ENCODE measurements around the gene CSNK1A1L. TPM values are rescaled to one million over a fixed set of nuclear protein-coding genes. Genes with fewer than 3 reads are reported as not detected.

The CSNK1A1L gene
- total and polyA plus RNA-seq, 2 of the 8 experiments (the other 6 are each of a cell fraction or from before 2014, with no cell fraction given), result not detected

- Histone ChIP-seq H4K91ac (replicated peaks; ENCODE audit: insufficient read length, low read length) (no peak overlapping the region), H3K4me3 (ENCODE audit: extremely low read depth in 1 of 4, insufficient read depth in 2 of 4, low read depth in 3 of 4, low read length in 4 of 4) (no peak overlapping the region), H3K79me2 (ENCODE audit: control insufficient read depth in 1 of 2, insufficient read depth in 2 of 2, low read length in 2 of 2) (no peaks in the 10 kb centered on the region), H4K5ac (ENCODE audit: insufficient read length, low read depth, low read length) (no peak overlapping the region), H3K9ac (replicated peaks in 1 of 4; ENCODE audit: extremely low read depth in 1 of 4, low read depth in 3 of 4, low read length in 3 of 4) (no peak overlapping the region), H3K56ac (replicated peaks; ENCODE audit: insufficient read length, low read depth, low read length) (no peak overlapping the region), H2BK120ac (replicated peaks; ENCODE audit: low read depth, low read length) (no peak overlapping the region), H3K79me1 (ENCODE audit: low read depth, low read length) (no peaks in the 10 kb centered on the region), H2BK15ac (ENCODE audit: low read length) (no peak overlapping the region), H3K27ac (ENCODE audit: low read depth, low read length) (no peak overlapping the region), H3K4me2 (ENCODE audit: insufficient read depth in 1 of 2, low read depth in 2 of 2, low read length in 2 of 2) (no peak overlapping the region), H2BK5ac (ENCODE audit: low read depth, low read length) (no peak overlapping the region), H3K23me2 (ENCODE audit: low read depth, low read length) (no peaks in the 10 kb centered on the region), H3K36me3 (ENCODE audit: control insufficient read depth in 2 of 4, insufficient read depth in 4 of 4, low read length in 3 of 4) (no peaks in the 10 kb centered on the region), H3K4ac (replicated peaks; ENCODE audit: insufficient read length, low read depth, low read length) (no peak overlapping the region), H3K4me1 (replicated peaks in 1 of 4; ENCODE audit: control insufficient read depth in 3 of 4, insufficient read depth in 4 of 4, low read length in 3 of 4) (no peaks in the 10 kb centered on the region), H3K23ac (ENCODE audit: insufficient read length) (no peak overlapping the region), H3K14ac (ENCODE audit: insufficient read length) (no peak overlapping the region), H3K18ac (ENCODE audit: extremely low read depth, low read length) (no peak overlapping the region), H4K20me1 (replicated peaks in 1 of 2; ENCODE audit: control insufficient read depth in 1 of 2, insufficient read depth in 2 of 2, low read length in 2 of 2) (no peaks in the 10 kb centered on the region), H2AFZ (ENCODE audit: low read length) (no peak overlapping the region), H3K27me3 (replicated peaks in 1 of 4; ENCODE audit: control insufficient read depth in 3 of 4, extremely low read depth in 1 of 4, insufficient read depth in 3 of 4, low read length in 3 of 4) (no peaks in the 10 kb centered on the region), H2BK20ac (ENCODE audit: low read length) (no peak overlapping the region), H2AK5ac (ENCODE audit: low read depth, low read length) (no peak overlapping the region), H2BK12ac (ENCODE audit: low read depth, low read length) (no peak overlapping the region), H4K8ac (ENCODE audit: extremely low read depth, insufficient read depth, low read length) (no peak overlapping the region), H3K9me3 (ENCODE audit: insufficient read depth in 2 of 2, low read depth in 1 of 2, low read length in 1 of 2) (no peaks in the 10 kb centered on the region)
- POLR2A ChIA-PET (ENCODE audit: partially characterized antibody), result interaction anchor here (0.8 kb wide), 1 partner anchor 13 kb away, joined by 3 read pairs; no protein-coding TSS in a partner anchor
- 79% methylated on average over 1 of the region's 2 CpGs; no CpG with 5 or more reads in 1 of the 2 experiments for WGBS, 2 experiments (ENCODE audit: extremely low coverage in 1 of 2, insufficient coverage in 1 of 2, insufficient read length in 1 of 2, insufficient replicate concordance in 2 of 2, low coverage in 1 of 2, low lambda C conversion rate in 2 of 2, missing lambda C conversion rate in 1 of 2)
- CTCF ChIA-PET (ENCODE audit: partially characterized antibody), result interaction anchor here (0.6 to 2.3 kb wide), 3 partner anchors 16 to 222 kb away, joined by 3 to 6 read pairs (median 4); no protein-coding TSS in a partner anchor
- TF ChIP-seq BRCA1 (IDR thresholded peaks at IDR 0.05; ENCODE audit: low read depth, low read length) (no peak), TAF7 (optimal IDR thresholded peaks at IDR 0.05; ENCODE audit: borderline replicate concordance, low read depth, low read length) (no peak), RBBP5 (IDR thresholded peaks at IDR 0.05; ENCODE audit: borderline replicate concordance, low read depth, low read length) (no peak), GTF2F1 (IDR thresholded peaks at IDR 0.05; ENCODE audit: borderline replicate concordance, low read depth, low read length) (no peak), POU5F1 (IDR thresholded peaks at IDR 0.05; ENCODE audit: low read depth, low read length) (no peak), SIN3A (conservative IDR thresholded peaks at IDR 0.05 in 1 of 2, IDR thresholded peaks at IDR 0.05 in 1 of 2; ENCODE audit: low read depth in 1 of 2, low read length in 2 of 2) (no peak), CBX8 (IDR thresholded peaks at IDR 0.05; ENCODE audit: borderline replicate concordance, low read depth, low read length) (no peak), RXRA (IDR thresholded peaks at IDR 0.05; ENCODE audit: insufficient read depth, low read depth, low read length) (no peak), CEBPB (IDR thresholded peaks at IDR 0.05; ENCODE audit: low read depth, low read length) (no peak), CHD2 (IDR thresholded peaks at IDR 0.05; ENCODE audit: low read length) (no peak), TCF12 (IDR thresholded peaks at IDR 0.05; ENCODE audit: low read depth, low read length) (no peak), ATF3 (IDR thresholded peaks at IDR 0.05; ENCODE audit: insufficient read depth, low read depth, low read length) (no peak), SRF (IDR thresholded peaks at IDR 0.05; ENCODE audit: low read depth, low read length) (no peak), CTBP2 (IDR thresholded peaks at IDR 0.05; ENCODE audit: borderline replicate concordance, insufficient read depth, insufficient read length, low read length) (no peak)
- no peak for DNase-seq (ENCODE audit: low read depth in 1 of 2, low spot score in 2 of 2)
- FAIRE-seq, result no peak
Measured at GRCh38 chr13:37090912-37091311, 14.6 kb downstream of the CSNK1A1L start.

Measured in H1 (cell line).